ENCODE measurements around the gene BRIP1.

DNA sequence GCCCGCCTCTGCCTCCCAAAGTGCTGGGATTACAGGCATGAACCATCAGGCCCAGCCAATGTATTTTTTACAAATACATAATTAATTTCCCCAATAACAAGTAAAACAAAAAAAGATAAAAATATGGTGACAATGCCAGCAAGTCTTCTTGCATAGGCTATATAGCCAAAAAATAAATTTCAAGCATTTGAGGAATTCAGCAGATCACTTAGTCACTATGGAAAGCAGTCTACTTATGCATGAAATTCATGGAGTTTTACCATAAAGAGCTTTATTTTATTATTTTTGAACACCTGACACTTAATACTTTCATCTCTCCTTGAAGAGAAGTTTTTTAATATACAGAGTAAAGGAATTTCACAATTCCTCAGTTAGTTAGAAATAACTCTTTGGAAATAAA lies 56.4 kb downstream of the BRIP1 start:
- TF ChIP-seq, protein P1, sequence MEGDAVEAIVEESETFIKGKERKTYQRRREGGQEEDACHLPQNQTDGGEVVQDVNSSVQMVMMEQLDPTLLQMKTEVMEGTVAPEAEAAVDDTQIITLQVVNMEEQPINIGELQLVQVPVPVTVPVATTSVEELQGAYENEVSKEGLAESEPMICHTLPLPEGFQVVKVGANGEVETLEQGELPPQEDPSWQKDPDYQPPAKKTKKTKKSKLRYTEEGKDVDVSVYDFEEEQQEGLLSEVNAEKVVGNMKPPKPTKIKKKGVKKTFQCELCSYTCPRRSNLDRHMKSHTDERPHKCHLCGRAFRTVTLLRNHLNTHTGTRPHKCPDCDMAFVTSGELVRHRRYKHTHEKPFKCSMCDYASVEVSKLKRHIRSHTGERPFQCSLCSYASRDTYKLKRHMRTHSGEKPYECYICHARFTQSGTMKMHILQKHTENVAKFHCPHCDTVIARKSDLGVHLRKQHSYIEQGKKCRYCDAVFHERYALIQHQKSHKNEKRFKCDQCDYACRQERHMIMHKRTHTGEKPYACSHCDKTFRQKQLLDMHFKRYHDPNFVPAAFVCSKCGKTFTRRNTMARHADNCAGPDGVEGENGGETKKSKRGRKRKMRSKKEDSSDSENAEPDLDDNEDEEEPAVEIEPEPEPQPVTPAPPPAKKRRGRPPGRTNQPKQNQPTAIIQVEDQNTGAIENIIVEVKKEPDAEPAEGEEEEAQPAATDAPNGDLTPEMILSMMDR (IDR thresholded peaks at IDR 0.05) = no peak
- TF ChIP-seq ZFX (IDR thresholded peaks at IDR 0.05; ENCODE audit: borderline replicate concordance) = no peak
